Neural cell (in vitro differentiated cells): Measurements from ENCODE around the gene SMG6.
A peak's percentile ranks its signal among the peaks of the same experiment; 100 is the strongest.

Source experiments
- CTCF ChIP-seq: fragments of 450-650 bp; IDR thresholded peaks from 2 replicates; pipeline ENCODE4 v1.5.1; 2014; ENCODE audit warnings: antibody characterized with exemption, mild to moderate bottlenecking, moderate library complexity; ENCODE audit not compliant: poor library complexity, severe bottlenecking
- EP300 ChIP-seq: fragments of 450-650 bp; conservative IDR thresholded peaks from 2 replicates; pipeline ENCODE4 v1.6.1; 2014; ENCODE audit warnings: antibody characterized with exemption, mild to moderate bottlenecking, moderate library complexity; ENCODE audit not compliant: poor library complexity, severe bottlenecking
- EZH2 ChIP-seq: fragments of 200-600, 300-800 bp; shearing (Covaris generic), sonication (generic); IDR thresholded peaks from 2 replicates; pipeline ENCODE4 v1.6.1; 2014; ENCODE audit warnings: antibody characterized with exemption, low read length, borderline replicate concordance, mild to moderate bottlenecking; ENCODE audit not compliant: insufficient read depth, poor library complexity, severe bottlenecking
- RAD21 ChIP-seq: fragments of 450-650 bp; conservative IDR thresholded peaks from 2 replicates; pipeline ENCODE4 v1.6.1; 2014; ENCODE audit warnings: antibody characterized with exemption, mild to moderate bottlenecking, moderate library complexity

DNA sequence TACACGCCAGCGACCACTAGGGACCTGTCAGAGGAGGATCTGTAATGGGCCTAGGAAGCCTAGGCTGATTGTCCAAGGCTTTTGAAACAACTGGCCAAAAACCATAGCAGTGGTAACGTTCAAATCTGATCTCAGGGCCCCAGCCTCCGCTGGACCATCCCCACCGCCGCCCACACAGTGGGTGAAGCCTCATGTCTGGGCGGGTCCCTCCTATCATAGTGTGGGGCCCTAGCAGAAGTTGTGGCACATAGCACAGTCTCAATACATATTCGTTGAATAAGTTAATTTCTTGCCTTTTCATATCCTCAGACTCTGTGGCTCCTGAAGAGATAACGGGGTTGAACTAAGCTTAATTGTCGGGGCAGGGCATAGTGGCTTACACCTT lies 272.8 kb downstream of the SMG6 start:
- TF ChIP-seq EZH2 (no peak), CTCF (peak; percentile 85), EP300 (no peak), RAD21 (peak; percentile 83)
